IPS-18c (cell line): Measurements from ENCODE around the gene ROBO4.

Source experiments
- H3K4me3 ChIP-seq: 2 replicates; pipeline ENCODE4 v1.7.0; 2013; ENCODE audit warnings: low read depth, mild to moderate bottlenecking, low read length, moderate library complexity; ENCODE audit not compliant: insufficient read depth
- H3K9me3 ChIP-seq: one replicate; pipeline ENCODE4 v1.6.1; 2013; ENCODE audit warnings: mild to moderate bottlenecking, low read length, moderate library complexity; ENCODE audit not compliant: control insufficient read depth, insufficient read depth

The ROBO4 gene

GRCh38 chr11:124880290-124880611 is 17.4 kb downstream of the ROBO4 start:
- no peak overlapping the region for H3K4me3 ChIP-seq
- no peaks in the 10 kb centered on the region for H3K9me3 ChIP-seq

GRCh38 chr11:124879493-124880289 is 18.0 kb downstream of the ROBO4 start:
- Histone ChIP-seq H3K4me3 (no peak overlapping the region), H3K9me3 (no peaks in the 10 kb centered on the region)

- no peak overlapping the region for H3K4me3 ChIP-seq
- no peaks in the 10 kb centered on the region for H3K9me3 ChIP-seq
Measured at GRCh38 chr11:124878759-124879492, 18.7 kb downstream of the ROBO4 start.

GRCh38 chr11:124877910-124878758 is 19.5 kb downstream of the ROBO4 start:
- no peaks in the 10 kb centered on the region for H3K9me3 ChIP-seq
- no peak overlapping the region for H3K4me3 ChIP-seq

GRCh38 chr11:124877631-124877909 is 20.1 kb downstream of the ROBO4 start:
- H3K4me3 ChIP-seq = no peak overlapping the region; the same call in 1 of the 2 replicates
- no peaks in the 10 kb centered on the region for H3K9me3 ChIP-seq

GRCh38 chr11:124876818-124877630 is 20.6 kb downstream of the ROBO4 start:
- Histone ChIP-seq H3K9me3 (no peaks in the 10 kb centered on the region), H3K4me3 (peak overlapping the region; percentile 81)

GRCh38 chr11:124875943-124876817 is 21.5 kb downstream of the ROBO4 start:
- Histone ChIP-seq H3K4me3 (peak overlapping the region; percentile 81), H3K9me3 (no peaks in the 10 kb centered on the region)

GRCh38 chr11:124875401-124875800 is 22.3 kb downstream of the ROBO4 start:
- Histone ChIP-seq H3K4me3 (peak overlapping the region; percentile 81; the same call in 1 of the 2 replicates), H3K9me3 (no peaks in the 10 kb centered on the region)

- H3K4me3 ChIP-seq = no peak overlapping the region
- no peaks in the 10 kb centered on the region for H3K9me3 ChIP-seq
Measured at GRCh38 chr11:124874571-124875255, 23.0 kb downstream of the ROBO4 start.

GRCh38 chr11:124873951-124874350 is 23.7 kb downstream of the ROBO4 start:
- H3K9me3 ChIP-seq = no peaks in the 10 kb centered on the region
- no peak overlapping the region for H3K4me3 ChIP-seq

GRCh38 chr11:124872741-124873140 is 24.9 kb downstream of the ROBO4 start:
- peaks cover 2% of the 10 kb centered on the region for H3K9me3 ChIP-seq
- H3K4me3 ChIP-seq = no peak overlapping the region

GRCh38 chr11:124872280-124872679 is 25.4 kb downstream of the ROBO4 start:
- H3K4me3 ChIP-seq = no peak overlapping the region
- H3K9me3 ChIP-seq = peaks cover 2% of the 10 kb centered on the region

GRCh38 chr11:124870430-124870829 is 27.2 kb downstream of the ROBO4 start:
- Histone ChIP-seq H3K9me3 (peaks cover 2% of the 10 kb centered on the region), H3K4me3 (no peak overlapping the region)

GRCh38 chr11:124869856-124870387 is 27.7 kb downstream of the ROBO4 start:
- Histone ChIP-seq H3K4me3 (no peak overlapping the region), H3K9me3 (peaks cover 2% of the 10 kb centered on the region)

GRCh38 chr11:124869331-124869730 is 28.3 kb downstream of the ROBO4 start:
- Histone ChIP-seq H3K4me3 (no peak overlapping the region; the same call in 1 of the 2 replicates), H3K9me3 (peaks cover 2% of the 10 kb centered on the region)
